HG03354 (cell line): ENCODE data around the gene SPTSSA.
"Not testable (repeated sequence)": the region's sequence is repeated elsewhere in the genome, so short reads cannot be mapped to it uniquely, and the experiment has no call there.

Experiments used
- ATAC-seq: cut with Tn5 transposase; IDR thresholded peaks from one replicate; pipeline ENCODE4 v1.9.1; 2021; ENCODE audit warnings: mild to moderate bottlenecking; ENCODE audit not compliant: unreplicated experiment, poor library complexity, severe bottlenecking

The SPTSSA gene

GRCh38 chr14:34436118-34436905 is 25.7 kb downstream of the SPTSSA start:
- ATAC-seq = no peak

GRCh38 chr14:34433957-34434356 is 28.1 kb downstream of the SPTSSA start:
- no peak for ATAC-seq

GRCh38 chr14:34428102-34428466 is 34.0 kb downstream of the SPTSSA start:
- not testable (repeated sequence) for ATAC-seq

GRCh38 chr14:34426313-34427295 is 35.4 kb downstream of the SPTSSA start:
- no peak for ATAC-seq

GRCh38 chr14:34425095-34425851 is 36.8 kb downstream of the SPTSSA start:
- no peak for ATAC-seq

GRCh38 chr14:34424488-34424887 is 37.6 kb downstream of the SPTSSA start:
- no peak for ATAC-seq

- ATAC-seq = no peak
Observed at GRCh38 chr14:34423445-34423844, 38.6 kb downstream of the SPTSSA start.

GRCh38 chr14:34420547-34421150 is 41.4 kb downstream of the SPTSSA start:
- no peak for ATAC-seq

- no peak for ATAC-seq
Observed at GRCh38 chr14:34409721-34410120, 52.3 kb downstream of the SPTSSA start.

GRCh38 chr14:34407951-34408350 is 54.1 kb downstream of the SPTSSA start:
- ATAC-seq = no peak

- no peak for ATAC-seq
Observed at GRCh38 chr14:34404416-34404815, 57.6 kb downstream of the SPTSSA start.

GRCh38 chr14:34403646-34404045 is 58.4 kb downstream of the SPTSSA start:
- ATAC-seq = no peak

GRCh38 chr14:34398024-34398423 is 64.0 kb downstream of the SPTSSA start:
- ATAC-seq = no peak

- ATAC-seq = no peak
Observed at GRCh38 chr14:34387974-34388516, 74.0 kb downstream of the SPTSSA start.

GRCh38 chr14:34386865-34387485 is 75.1 kb downstream of the SPTSSA start:
- ATAC-seq = no peak

GRCh38 chr14:34385881-34386280 is 76.2 kb downstream of the SPTSSA start:
- not testable (repeated sequence) for ATAC-seq

- no peak for ATAC-seq
Observed at GRCh38 chr14:34383839-34384238, 78.2 kb downstream of the SPTSSA start.
